Common myeloid progenitor, CD34-positive (primary cell): ENCODE measurements around the gene DMAC1. TPM values are rescaled to one million over a fixed set of nuclear protein-coding genes. Genes with fewer than 3 reads are reported as not detected.

Experiments
- CTCF ChIA-PET: fragments of 350-600 bp; sonication (Branson Sonifier 250); formaldehyde crosslinking; loops from one replicate; lab custom pipeline; 2021; ENCODE audit warnings: antibody characterized with exemption; lab: Charles Lee
- POLR2A ChIA-PET: fragments of 350-600 bp; sonication (Branson Sonifier 250); formaldehyde crosslinking; loops from one replicate; lab custom pipeline; 2021; ENCODE audit warnings: antibody characterized with exemption; lab: Charles Lee
- DNase-seq, 3 donors: peaks; one replicate each; pipeline versions ENCODE4 v3.0.0 to v3.0.0-alpha.2; 2013
- H3K27ac ChIP-seq, 2 experiments: 1 replicate in 1 of 2; 2 replicates in 1 of 2; pipeline ENCODE4 v1.7.0; 2013; ENCODE audit warnings: inconsistent platforms in 2 of 2, low read length in 2 of 2, mild to moderate bottlenecking in 2 of 2, low read depth in 1 of 2, moderate library complexity in 1 of 2; ENCODE audit not compliant: severe bottlenecking in 2 of 2, insufficient read depth in 1 of 2, poor library complexity in 1 of 2
- H3K27me3 ChIP-seq, 5 experiments: replicated peaks in 2 of 5; 1 replicate in 3 of 5; 2 replicates in 2 of 5; pipeline versions ENCODE4 v1.6.1 to v1.7.0; 2013; ENCODE audit warnings: low read length in 4 of 5, mild to moderate bottlenecking in 2 of 5, moderate library complexity in 2 of 5, inconsistent platforms in 1 of 5; ENCODE audit not compliant: insufficient read depth in 5 of 5, control insufficient read depth in 4 of 5
- H3K36me3 ChIP-seq, 4 experiments: 1 replicate in 2 of 4; 2 replicates in 2 of 4; pipeline versions ENCODE4 v1.6.1 to v1.7.0; 2013; ENCODE audit warnings: low read length in 3 of 4, control low read depth in 1 of 4, mild to moderate bottlenecking in 1 of 4; ENCODE audit not compliant: control insufficient read depth in 4 of 4, insufficient read depth in 4 of 4
- H3K4me1 ChIP-seq, 4 experiments: 1 replicate in 3 of 4; 2 replicates in 1 of 4; pipeline versions ENCODE4 v1.6.1 to v1.7.1; 2013; ENCODE audit warnings: low read length in 3 of 4, mild to moderate bottlenecking in 3 of 4, control low read depth in 1 of 4, inconsistent platforms in 1 of 4, moderate library complexity in 1 of 4; ENCODE audit not compliant: control insufficient read depth in 4 of 4, insufficient read depth in 4 of 4; ENCODE audit errors: control extremely low read depth in 1 of 4
- H3K4me3 ChIP-seq, 7 experiments: 1 replicate in 4 of 7; 2 replicates in 3 of 7; pipeline versions ENCODE4 v1.5.1 to v1.7.0; 2013; ENCODE audit warnings: mild to moderate bottlenecking in 7 of 7, low read length in 6 of 7, moderate library complexity in 6 of 7, inconsistent platforms in 2 of 7, low read depth in 2 of 7, control low read depth in 1 of 7; ENCODE audit not compliant: insufficient read depth in 4 of 7, control insufficient read depth in 1 of 7; ENCODE audit errors: extremely low read depth in 1 of 7
- H3K9me3 ChIP-seq, 5 experiments: 1 replicate in 4 of 5; 2 replicates in 1 of 5; pipeline versions ENCODE4 v1.6.1 to v1.7.1; 2013; ENCODE audit warnings: low read length in 4 of 5, mild to moderate bottlenecking in 2 of 5, inconsistent platforms in 1 of 5, low read depth in 1 of 5, moderate library complexity in 1 of 5; ENCODE audit not compliant: control insufficient read depth in 4 of 5, insufficient read depth in 2 of 5; ENCODE audit errors: control extremely low read depth in 1 of 5
- WGBS: methylation state at CpG from one replicate; pipeline ENCODE4 v1.1.5; 2013; ENCODE audit not compliant: insufficient coverage; 5-methylcytosine and 5-hydroxymethylcytosine counted together
- polyA plus RNA-seq: library from polyadenylated mRNA; unstranded; fragments of 120-200 nt; gene quantifications from one replicate; pipeline ENCODE4 v1.2.1, GENCODE V29; 2013

DMAC1 gene
- 20.6 TPM for polyA plus RNA-seq

- peak within 1 kb of the TSS; percentile 75 to 89 (median 85) for H3K4me3 ChIP-seq
- ChIA-PET CTCF (no interaction called here), POLR2A (no interaction called here)
- WGBS: under 1% methylated on average over 33 of the region's 46 CpGs
- no peaks in the 10 kb centered on the region for H3K27me3 ChIP-seq
- peak within 1 kb of the TSS; percentile 29 to 77 for H3K27ac ChIP-seq
- H3K36me3 ChIP-seq: peaks cover 3 to 22% (median 13%) of the 10 kb centered on the region in 4 experiments
- H3K9me3 ChIP-seq: no peaks in the 10 kb centered on the region
- peaks cover 7 to 12% (median 8%) of the 10 kb centered on the region in 4 experiments for H3K4me1 ChIP-seq
- DNase-seq: peak; percentile 83 to 88 (median 85)
Observed at GRCh38 chr9:7799234-7799943, at the start of gene DMAC1. Gene DMAC1, minus strand, starts transcription at chr9:7799778. Its CDS starts 44 bp downstream, at chr9:7799734.

- no CpG with 5 or more reads among the region's 1 CpG for WGBS
- Histone ChIP-seq H3K36me3 (no peaks in the 10 kb centered on the region), H3K27me3 (no peaks in the 10 kb centered on the region), H3K4me1 (no peaks in the 10 kb centered on the region), H3K4me3 (no peak overlapping the region), H3K27ac (no peak overlapping the region), H3K9me3 (no peaks in the 10 kb centered on the region)
- ChIA-PET CTCF (no interaction called here), POLR2A (no interaction called here)
- DNase-seq: no peak
Observed at GRCh38 chr9:7849362-7849761, 49.8 kb upstream of the DMAC1 start.

GRCh38 chr9:7848498-7848897 lies 48.9 kb upstream of the DMAC1 start:
- Histone ChIP-seq H3K27ac (no peak overlapping the region), H3K4me1 (no peaks in the 10 kb centered on the region), H3K4me3 (no peak overlapping the region), H3K27me3 (no peaks in the 10 kb centered on the region), H3K9me3 (no peaks in the 10 kb centered on the region), H3K36me3 (no peaks in the 10 kb centered on the region)
- POLR2A ChIA-PET: no interaction called here
- 90% methylated on average over 2 of the region's 4 CpGs for WGBS
- DNase-seq: no peak
- CTCF ChIA-PET: interaction anchor here (1.0 kb wide), 1 partner anchor 14 kb away, joined by 3 read pairs; no protein-coding TSS in a partner anchor

GRCh38 chr9:7844242-7844641 lies 44.7 kb upstream of the DMAC1 start:
- CTCF ChIA-PET: interaction anchor here (1.0 to 1.1 kb wide), 2 partner anchors 11 to 1051 kb away, joined by 4 to 6 read pairs; no protein-coding TSS in a partner anchor
- Histone ChIP-seq H3K27ac (no peak overlapping the region), H3K9me3 (no peaks in the 10 kb centered on the region), H3K4me3 (no peak overlapping the region), H3K4me1 (no peaks in the 10 kb centered on the region), H3K36me3 (no peaks in the 10 kb centered on the region), H3K27me3 (no peaks in the 10 kb centered on the region)
- peak; percentile 40 to 62 (median 57) for DNase-seq
- 40% methylated on average over 3 of the region's 3 CpGs for WGBS
- POLR2A ChIA-PET: no interaction called here

GRCh38 chr9:7841831-7842230 lies 42.3 kb upstream of the DMAC1 start:
- POLR2A ChIA-PET: no interaction called here
- H3K4me1 ChIP-seq: no peaks in the 10 kb centered on the region
- no peak overlapping the region for H3K4me3 ChIP-seq
- DNase-seq: no peak
- 100% methylated on average over 1 of the region's 1 CpG for WGBS
- no peaks in the 10 kb centered on the region for H3K36me3 ChIP-seq
- no peak overlapping the region for H3K27ac ChIP-seq
- CTCF ChIA-PET: no interaction called here
- no peaks in the 10 kb centered on the region for H3K27me3 ChIP-seq
- no peaks in the 10 kb centered on the region for H3K9me3 ChIP-seq

GRCh38 chr9:7834531-7834930 lies 35.0 kb upstream of the DMAC1 start:
- no peak for DNase-seq
- WGBS: 100% methylated on average over 1 of the region's 2 CpGs
- ChIA-PET POLR2A (no interaction called here), CTCF (no interaction called here)
- H3K27me3 ChIP-seq: no peaks in the 10 kb centered on the region
- no peak overlapping the region for H3K4me3 ChIP-seq
- peaks cover 0 to under 1% (median 0%) of the 10 kb centered on the region in 5 experiments for H3K9me3 ChIP-seq
- no peaks in the 10 kb centered on the region for H3K4me1 ChIP-seq
- no peaks in the 10 kb centered on the region for H3K36me3 ChIP-seq
- H3K27ac ChIP-seq: no peak overlapping the region

GRCh38 chr9:7828334-7828733 lies 28.8 kb upstream of the DMAC1 start:
- no peak overlapping the region for H3K4me3 ChIP-seq
- peaks cover 0 to 2% (median 0%) of the 10 kb centered on the region in 5 experiments for H3K9me3 ChIP-seq
- peak in 2 of 3 donors; percentile 10 to 30 for DNase-seq
- ChIA-PET POLR2A (no interaction called here), CTCF (no interaction called here)
- H3K27me3 ChIP-seq: no peaks in the 10 kb centered on the region
- no peaks in the 10 kb centered on the region for H3K4me1 ChIP-seq
- H3K36me3 ChIP-seq: no peaks in the 10 kb centered on the region
- H3K27ac ChIP-seq: no peak overlapping the region
- no CpG with 5 or more reads among the region's 1 CpG for WGBS
